Breast epithelium (tissue), 4 donors: Measurements from ENCODE around the gene GPAT3. TPM values are rescaled to one million over a fixed set of nuclear protein-coding genes. Genes with fewer than 3 reads are reported as not detected.
"Not testable (repeated sequence)": the region's sequence is repeated elsewhere in the genome, so short reads cannot be mapped to it uniquely, and the experiment has no call there.

ENCODE experiments used
- DNase-seq, 2 donors: peaks; one replicate each; pipeline ENCODE4 v3.0.0-alpha.2; 2019; ENCODE audit warnings: low spot score in 2 of 2
- H3K27ac ChIP-seq, 2 donors: fragments of 200-600 bp; sonication (generic) in 1 of 2; one replicate each; pipeline ENCODE4 v1.5.1; 2016 to 2019; ENCODE audit warnings: mild to moderate bottlenecking in 1 of 2
- H3K27me3 ChIP-seq, 2 donors: fragments of 200-600 bp; sonication (generic) in 1 of 2; one replicate each; pipeline versions ENCODE4 v1.5.1 to v1.6.0; 2017 to 2019; ENCODE audit warnings: control low read depth in 1 of 2, mild to moderate bottlenecking in 1 of 2
- H3K36me3 ChIP-seq: fragments of 200-600 bp; one replicate; pipeline ENCODE4 v1.5.1; 2019
- H3K4me1 ChIP-seq, 2 donors: fragments of 200-600 bp; sonication (generic); one replicate each; pipeline ENCODE4 v1.5.1; 2016 to 2019; ENCODE audit warnings: control low read depth in 1 of 2
- H3K4me3 ChIP-seq, 3 donors: fragments of 200-600 bp; sonication (generic); 1 replicate in 2 of 3; 2 replicates in 1 of 3; pipeline ENCODE4 v1.5.1; 2016 to 2019; ENCODE audit warnings: mild to moderate bottlenecking in 3 of 3, moderate library complexity in 2 of 3
- H3K9me3 ChIP-seq, 2 donors: fragments of 200-600 bp; sonication (generic) in 1 of 2; one replicate each; pipeline ENCODE4 v1.5.1; 2016 to 2019; ENCODE audit warnings: control low read depth in 1 of 2
- CTCF ChIP-seq, 3 donors: fragments of 450-650 bp; IDR thresholded peaks; one replicate each; pipeline ENCODE4 v1.5.1; 2016 to 2017; ENCODE audit warnings: antibody characterized with exemption in 3 of 3, mild to moderate bottlenecking in 3 of 3, moderate library complexity in 3 of 3
- POLR2A ChIP-seq: fragments of 450-650 bp; IDR thresholded peaks from one replicate; pipeline ENCODE4 v1.6.1; 2016; ENCODE audit warnings: antibody characterized with exemption, mild to moderate bottlenecking, moderate library complexity
- POLR2AphosphoS5 ChIP-seq, 3 donors: sonication (generic); formaldehyde crosslinking; IDR thresholded peaks; one replicate each; pipeline ENCODE4 v1.6.1; 2017; ENCODE audit warnings: antibody characterized with exemption in 3 of 3
- intact Hi-C: fragments of 100-400 bp; cut with DNase I; formaldehyde crosslinking; loops from one replicate; pipeline ENCODE4 v1.15.1; 2023; ENCODE audit warnings: low total_unique reads
- total RNA-seq, 3 donors: library from RNA; depleted of rRNA; stranded (reverse); fragments of >200 nt; gene quantifications; one replicate each; pipeline ENCODE4 v1.1.0, GENCODE V29; 2016

The GPAT3 gene
- total RNA-seq, 3 donors from 2014 or later, result 5.1 to 7.6 (median 5.6) TPM

GRCh38 chr4:83498187-83498586, 37.7 kb upstream of the GPAT3 start:
- Histone ChIP-seq H3K4me3 (no peak overlapping the region), H3K36me3 (no peaks in the 10 kb centered on the region), H3K9me3 (no peaks in the 10 kb centered on the region), H3K27ac (no peak overlapping the region), H3K27me3 (no peaks in the 10 kb centered on the region), H3K4me1 (no peaks in the 10 kb centered on the region)
- no peak for DNase-seq
- TF ChIP-seq POLR2AphosphoS5 (IDR thresholded peaks at IDR 0.05) (no peak), CTCF (IDR thresholded peaks at IDR 0.05) (no peak), POLR2A (no peak)
- intact Hi-C loops, result loop anchor here (10.0 kb wide), 1 partner anchor 147 kb away; no protein-coding TSS in a partner anchor

GRCh38 chr4:83501671-83502070, 34.2 kb upstream of the GPAT3 start:
- H3K27ac ChIP-seq, H3K27me3 ChIP-seq, intact Hi-C loops, DNase-seq, H3K9me3 ChIP-seq, H3K4me3 ChIP-seq, H3K36me3 ChIP-seq, H3K4me1 ChIP-seq: not testable (repeated sequence)

GRCh38 chr4:83503974-83504373, 31.9 kb upstream of the GPAT3 start:
- Histone ChIP-seq H3K36me3 (no peaks in the 10 kb centered on the region), H3K27me3 (no peaks in the 10 kb centered on the region), H3K4me1 (no peaks in the 10 kb centered on the region), H3K4me3 (no peak overlapping the region), H3K27ac (no peak overlapping the region), H3K9me3 (no peaks in the 10 kb centered on the region)
- intact Hi-C loops, result no loop called here
- TF ChIP-seq POLR2AphosphoS5 (IDR thresholded peaks at IDR 0.05) (no peak), POLR2A (no peak), CTCF (IDR thresholded peaks at IDR 0.05) (no peak)
- no peak for DNase-seq

- H3K27me3 ChIP-seq, result no peaks in the 10 kb centered on the region
- no peak overlapping the region for H3K27ac ChIP-seq
- no peaks in the 10 kb centered on the region for H3K4me1 ChIP-seq
- no peak for DNase-seq
- H3K36me3 ChIP-seq, result no peaks in the 10 kb centered on the region
- intact Hi-C loops, result no loop called here
- no peaks in the 10 kb centered on the region for H3K9me3 ChIP-seq
- H3K4me3 ChIP-seq, result no peak overlapping the region
- no peak for TF ChIP-seq CTCF (IDR thresholded peaks at IDR 0.05)
- TF ChIP-seq POLR2A, result no peak
- TF ChIP-seq POLR2AphosphoS5 (IDR thresholded peaks at IDR 0.05), result no peak
Measured at GRCh38 chr4:83504503-83504902, 31.4 kb upstream of the GPAT3 start.

GRCh38 chr4:83504996-83505395, 30.9 kb upstream of the GPAT3 start:
- Histone ChIP-seq H3K4me1 (no peaks in the 10 kb centered on the region), H3K9me3 (no peaks in the 10 kb centered on the region), H3K27ac (no peak overlapping the region), H3K4me3 (no peak overlapping the region), H3K27me3 (no peaks in the 10 kb centered on the region), H3K36me3 (no peaks in the 10 kb centered on the region)
- TF ChIP-seq POLR2AphosphoS5 (IDR thresholded peaks at IDR 0.05), result no peak
- TF ChIP-seq CTCF (IDR thresholded peaks at IDR 0.05), result no peak
- no peak for TF ChIP-seq POLR2A
- intact Hi-C loops, result no loop called here
- DNase-seq, result no peak

GRCh38 chr4:83509156-83509585, 26.7 kb upstream of the GPAT3 start:
- DNase-seq, result peak in 1 of 2 donors; percentile 55
- H3K4me1 ChIP-seq, intact Hi-C loops, H3K27ac ChIP-seq, H3K36me3 ChIP-seq, H3K27me3 ChIP-seq, H3K4me3 ChIP-seq, H3K9me3 ChIP-seq: not testable (repeated sequence)
- TF ChIP-seq CTCF (IDR thresholded peaks at IDR 0.05), result peak; percentile 22 to 69 (median 67)
